Measurements from ENCODE around the gene PIWIL4.

The PIWIL4 gene

DNA sequence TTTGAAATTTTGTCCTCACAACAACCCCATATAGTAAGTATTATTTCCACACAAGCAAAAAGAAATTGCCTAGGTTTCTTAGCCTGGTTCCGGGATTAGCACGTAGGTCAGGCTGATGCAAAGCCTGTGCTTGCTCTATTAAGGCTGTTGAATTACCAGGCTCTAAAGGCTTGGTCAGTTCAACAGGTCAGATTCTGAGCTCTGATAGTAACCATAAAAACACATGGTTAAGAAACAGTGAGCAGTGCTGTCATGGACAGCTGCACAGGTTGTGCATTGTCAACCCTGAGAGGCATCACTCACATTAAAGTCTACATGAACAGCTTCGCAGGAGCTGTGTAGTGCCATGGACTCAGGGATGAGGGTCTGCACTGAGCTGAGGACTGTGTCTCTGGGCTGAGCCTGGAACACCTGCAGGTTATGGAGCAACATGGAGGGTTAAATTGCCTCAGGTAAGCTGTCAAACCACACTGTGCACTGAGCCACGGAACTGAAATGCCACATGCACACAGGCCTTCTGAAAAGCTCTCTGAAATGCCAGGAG is 98.0 kb downstream of the PIWIL4 start:
- no peak for DNase-seq

- DNase-seq, result no peak
These were observed 99.9 kb downstream of the PIWIL4 start for GRCh38 chr11:94666792-94667721.

DNA sequence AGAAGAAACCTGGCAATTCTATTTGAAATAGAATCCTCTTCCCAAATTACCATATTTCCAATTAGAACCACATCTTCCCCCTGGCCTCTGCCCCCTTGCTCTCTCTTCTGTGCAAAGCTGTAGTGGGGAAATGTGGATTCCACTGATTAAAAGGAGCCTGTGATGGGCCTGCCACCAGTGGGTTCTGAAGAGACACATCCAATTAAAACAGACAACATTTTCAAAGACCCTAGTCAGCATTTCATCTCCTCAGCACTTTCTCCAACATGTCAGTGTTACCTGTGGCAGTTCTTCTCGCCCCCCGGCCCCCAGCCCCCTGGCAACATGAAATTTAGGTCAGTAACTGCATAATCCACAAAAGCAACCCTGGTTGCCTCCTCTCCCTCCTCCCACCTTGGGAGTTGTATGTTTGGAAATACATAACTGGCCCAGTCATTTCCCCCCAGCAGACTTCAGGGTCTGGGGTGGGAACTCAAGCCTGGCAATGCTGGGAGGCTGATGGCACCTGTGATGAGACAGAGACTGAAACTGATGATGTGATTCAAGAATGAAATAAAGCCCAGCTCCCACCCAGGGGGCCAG is 101.1 kb downstream of the PIWIL4 start:
- no peak for DNase-seq

- no peak for DNase-seq
These were observed 101.9 kb downstream of the PIWIL4 start for GRCh38 chr11:94669023-94669422.

Data from inflammatory macrophage (primary cell).